ENCODE measurements around the gene PMM1.

- TF ChIP-seq CTCF (IDR thresholded peaks at IDR 0.05) (no peak), POLR2A (IDR thresholded peaks at IDR 0.05) (no peak)
Observed at GRCh38 chr22:41582694-41583093, 6.9 kb downstream of the PMM1 start.
